HepG2 (cell line): ENCODE data around the gene HID1.
"Not testable (repeated sequence)": the region's sequence is repeated elsewhere in the genome, so short reads cannot be mapped to it uniquely, and the experiment has no call there.

Experiments used
- ATF4 ChIP-seq, 2 experiments: fragments of 450-650 bp in 1 of 2; sonication (generic) in 1 of 2; formaldehyde crosslinking; IDR thresholded peaks; 2 replicates each; pipeline versions ENCODE4 v1.5.0 to v1.8.0; 2020 to 2022; ENCODE audit warnings: mild to moderate bottlenecking in 1 of 2, missing genetic modification reagents in 1 of 2
- NCOA2 ChIP-seq: sonication (generic); formaldehyde crosslinking; IDR thresholded peaks from 2 replicates; pipeline ENCODE4 v1.8.0; 2022; ENCODE audit warnings: inconsistent platforms
- SMAD1 ChIP-seq: sonication (generic); formaldehyde crosslinking; IDR thresholded peaks from 2 replicates; pipeline ENCODE4 v1.4.0; 2020; ENCODE audit warnings: missing genetic modification reagents, low read depth, mild to moderate bottlenecking, borderline replicate concordance
- ZBED4 ChIP-seq: sonication (generic); formaldehyde crosslinking; IDR thresholded peaks from 2 replicates; pipeline ENCODE4 v1.4.0; 2020; ENCODE audit warnings: missing genetic modification reagents, borderline replicate concordance

GRCh38 chr17:74911423-74911822 lies 61.1 kb downstream of the HID1 start:
- not testable (repeated sequence) for TF ChIP-seq SMAD1 (CRISPR knock-in tag); NCOA2 (CRISPR knock-in tag); ZBED4 (CRISPR knock-in tag); ATF4 (CRISPR knock-in tag; IDR thresholded peaks at IDR 0.05)
